IPS DF 6.9 (cell line): ENCODE measurements around the gene NEMP2.
"Not testable (repeated sequence)": the region's sequence is repeated elsewhere in the genome, so short reads cannot be mapped to it uniquely, and the experiment has no call there.

Source experiments
- DNase-seq: peaks from one replicate; pipeline ENCODE4 v3.0.0-alpha.2; 2013; ENCODE audit warnings: low read depth, low spot score
- H3K27ac ChIP-seq: one replicate; pipeline ENCODE4 v1.5.1; 2013; ENCODE audit warnings: low read length, control low read depth
- H3K27me3 ChIP-seq: 2 replicates; pipeline ENCODE4 v1.6.1; 2013; ENCODE audit warnings: mild to moderate bottlenecking, low read length; ENCODE audit not compliant: control insufficient read depth, insufficient read depth
- H3K36me3 ChIP-seq: 2 replicates; pipeline ENCODE4 v1.6.1; 2013; ENCODE audit warnings: low read length; ENCODE audit not compliant: control insufficient read depth, insufficient read depth
- H3K4me1 ChIP-seq: 2 replicates; pipeline ENCODE4 v1.6.1; 2013; ENCODE audit warnings: low read length; ENCODE audit not compliant: control insufficient read depth, insufficient read depth
- H3K4me3 ChIP-seq: 2 replicates; pipeline ENCODE4 v1.5.1; 2013; ENCODE audit warnings: mild to moderate bottlenecking, low read length
- H3K9me3 ChIP-seq: 2 replicates; pipeline ENCODE4 v1.6.1; 2013; ENCODE audit warnings: low read length, inconsistent platforms; ENCODE audit not compliant: control insufficient read depth, insufficient read depth
- WGBS: extraction: QIAGEN DNeasy Blood & Tissue Kit; methylation state at CpG from one replicate; pipeline ENCODE4 v1.1.7; 2013; ENCODE audit warnings: mixed read lengths, missing lambda C conversion rate; ENCODE audit not compliant: insufficient read length, insufficient coverage; 5-methylcytosine and 5-hydroxymethylcytosine counted together

The NEMP2 gene

DNA sequence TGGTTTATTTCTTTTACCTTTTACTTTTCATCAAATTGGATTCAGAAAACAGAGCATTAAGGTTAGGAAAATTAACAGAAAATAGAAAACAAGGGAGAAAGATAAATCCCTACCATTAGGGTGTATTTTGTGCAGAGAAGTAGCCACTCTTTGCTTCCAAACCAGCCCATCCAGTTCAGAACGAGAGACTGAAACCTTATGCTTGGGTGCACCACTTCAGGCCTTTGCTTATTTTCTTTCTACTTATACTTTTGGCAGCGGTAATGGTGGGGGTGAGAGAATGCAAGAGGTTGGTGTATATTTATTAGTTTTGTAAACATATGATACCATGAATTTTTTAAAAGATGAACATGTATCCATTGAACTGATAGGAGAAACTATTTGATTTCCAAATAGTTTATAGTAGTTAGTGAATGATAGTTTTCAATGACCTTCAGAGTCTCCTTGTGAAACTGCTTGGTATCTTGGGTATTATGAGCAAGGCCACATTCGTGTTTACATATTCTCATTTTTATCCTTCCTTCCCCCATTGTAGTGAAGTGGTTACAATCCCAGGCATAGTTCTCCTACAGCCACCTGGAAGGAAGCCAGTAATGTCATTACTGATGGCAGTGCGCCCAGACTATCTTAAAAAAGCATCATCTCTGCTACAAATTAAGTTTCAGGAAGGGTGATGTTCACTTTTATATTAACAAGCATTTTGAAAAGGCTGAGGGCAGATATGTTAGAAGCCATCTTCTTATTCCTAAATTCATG is 65.5 kb downstream of the NEMP2 start:
- H3K27me3 ChIP-seq = no peaks in the 10 kb centered on the region
- H3K4me3 ChIP-seq = no peak overlapping the region
- no peaks in the 10 kb centered on the region for H3K36me3 ChIP-seq
- WGBS = no CpG with 5 or more reads among the region's 4 CpGs
- DNase-seq = no peak
- no peak overlapping the region for H3K27ac ChIP-seq
- no peaks in the 10 kb centered on the region for H3K9me3 ChIP-seq
- H3K4me1 ChIP-seq = no peaks in the 10 kb centered on the region

GRCh38 chr2:190468354-190468753 is 66.2 kb downstream of the NEMP2 start:
- H3K36me3 ChIP-seq, H3K4me3 ChIP-seq, H3K27ac ChIP-seq, H3K27me3 ChIP-seq, H3K4me1 ChIP-seq, H3K9me3 ChIP-seq, DNase-seq: not testable (repeated sequence)
- whole genome bisulfite sequencing = no CpG with 5 or more reads among the region's 1 CpG

DNA sequence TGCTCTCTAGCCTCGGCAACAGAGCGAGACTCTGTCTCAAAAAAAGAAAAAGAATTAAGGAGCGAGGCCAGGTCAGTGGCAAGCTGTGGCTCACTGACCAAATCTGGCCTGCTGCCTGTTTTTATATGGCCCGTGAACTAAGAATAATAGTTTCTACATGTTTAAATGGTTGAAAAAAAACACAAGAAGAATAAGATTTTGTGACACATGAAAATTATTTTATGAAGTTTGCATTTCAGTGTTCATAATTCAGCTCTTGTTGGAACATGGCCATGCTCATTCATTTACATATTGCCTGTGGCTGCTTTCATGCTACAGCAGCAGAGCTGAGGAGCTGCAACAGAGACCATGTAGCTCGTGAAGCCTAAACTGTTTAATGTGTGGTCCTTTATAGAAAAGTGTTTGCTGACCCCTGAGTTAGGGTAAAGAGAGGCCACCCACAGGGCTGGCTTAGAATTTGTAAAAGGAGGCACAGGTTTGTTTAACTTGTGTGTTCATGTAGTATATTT is 66.9 kb downstream of the NEMP2 start:
- Histone ChIP-seq H3K36me3 (no peaks in the 10 kb centered on the region), H3K27ac (no peak overlapping the region), H3K4me3 (no peak overlapping the region), H3K9me3 (no peaks in the 10 kb centered on the region), H3K27me3 (no peaks in the 10 kb centered on the region), H3K4me1 (no peaks in the 10 kb centered on the region)
- no CpG with 5 or more reads among the region's 5 CpGs for WGBS
- DNase-seq = no peak

DNA sequence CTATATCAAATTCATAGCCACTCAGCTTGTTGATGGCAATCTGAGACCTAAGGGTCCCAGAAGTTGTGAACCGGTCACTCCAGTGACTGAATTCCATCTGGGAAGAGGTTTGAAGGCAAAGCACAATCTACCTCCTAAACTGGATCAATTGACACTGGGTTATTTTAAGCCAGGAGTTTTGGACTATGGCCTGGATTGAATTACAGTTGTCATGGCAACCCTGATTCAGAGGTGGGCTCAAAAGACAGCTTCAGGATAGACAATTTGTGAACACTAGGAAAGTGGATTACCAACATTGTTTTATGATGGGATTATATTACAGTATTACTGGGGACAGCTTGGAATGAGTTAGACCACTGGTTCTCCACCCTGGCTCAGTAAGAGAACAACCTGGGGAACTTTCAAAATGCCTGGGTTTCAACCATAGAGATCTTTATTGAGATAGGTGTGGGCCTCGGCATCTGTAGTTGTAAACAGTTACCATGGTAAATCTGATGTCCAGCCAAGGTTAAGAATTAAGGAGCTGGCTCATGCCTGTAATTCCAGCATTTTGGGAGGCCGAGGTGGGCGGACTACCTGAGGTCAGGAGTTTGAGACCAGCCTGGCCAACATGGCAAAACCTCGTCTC is 67.6 kb downstream of the NEMP2 start:
- WGBS = no CpG with 5 or more reads among the region's 5 CpGs
- H3K9me3 ChIP-seq = no peaks in the 10 kb centered on the region
- no peaks in the 10 kb centered on the region for H3K4me1 ChIP-seq
- no peak overlapping the region for H3K27ac ChIP-seq
- H3K36me3 ChIP-seq = no peaks in the 10 kb centered on the region
- H3K4me3 ChIP-seq = no peak overlapping the region
- no peaks in the 10 kb centered on the region for H3K27me3 ChIP-seq
- DNase-seq = no peak

DNA sequence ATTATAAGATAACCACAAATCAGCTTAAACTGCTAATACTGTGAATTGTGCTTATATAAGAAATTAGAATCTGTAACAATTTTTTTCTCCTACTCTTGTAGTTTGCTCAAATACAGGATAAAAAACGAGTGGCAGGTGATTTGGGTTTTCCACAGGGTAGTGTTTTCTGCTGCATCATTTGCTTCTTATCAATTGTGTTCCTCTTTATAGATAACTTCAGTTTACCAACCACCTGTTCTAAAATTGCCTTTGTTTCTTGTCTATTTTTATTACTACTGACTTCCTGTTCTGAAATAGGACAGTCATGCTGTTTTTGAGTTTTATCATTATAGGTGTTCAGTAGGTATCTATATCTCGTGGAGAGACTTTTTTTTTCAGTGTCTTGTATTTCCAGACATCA is 69.5 kb downstream of the NEMP2 start:
- no peaks in the 10 kb centered on the region for H3K4me1 ChIP-seq

GRCh38 chr2:190462611-190463010 is 71.9 kb downstream of the NEMP2 start:
- H3K9me3 ChIP-seq = no peaks in the 10 kb centered on the region
- H3K4me1 ChIP-seq = no peaks in the 10 kb centered on the region
- no peak overlapping the region for H3K27ac ChIP-seq
- no peak overlapping the region for H3K4me3 ChIP-seq
- H3K36me3 ChIP-seq = no peaks in the 10 kb centered on the region
- no peaks in the 10 kb centered on the region for H3K27me3 ChIP-seq
- no peak for DNase-seq
- WGBS = no CpG with 5 or more reads among the region's 1 CpG

More for the DNA sequence above, 69.5 kb downstream of the NEMP2 start:
- Histone ChIP-seq H3K9me3 (no peaks in the 10 kb centered on the region), H3K27me3 (no peaks in the 10 kb centered on the region), H3K4me3 (no peak overlapping the region), H3K36me3 (no peaks in the 10 kb centered on the region), H3K27ac (no peak overlapping the region)
- no CpG with 5 or more reads among the region's 2 CpGs for WGBS
- no peak for DNase-seq

- DNase-seq = no peak
- Histone ChIP-seq H3K4me1 (no peaks in the 10 kb centered on the region), H3K9me3 (no peaks in the 10 kb centered on the region), H3K4me3 (no peak overlapping the region), H3K36me3 (no peaks in the 10 kb centered on the region), H3K27me3 (no peaks in the 10 kb centered on the region), H3K27ac (no peak overlapping the region)
- no CpG with 5 or more reads among the region's 2 CpGs for WGBS
Observed at GRCh38 chr2:190462181-190462580, 72.3 kb downstream of the NEMP2 start.

DNA sequence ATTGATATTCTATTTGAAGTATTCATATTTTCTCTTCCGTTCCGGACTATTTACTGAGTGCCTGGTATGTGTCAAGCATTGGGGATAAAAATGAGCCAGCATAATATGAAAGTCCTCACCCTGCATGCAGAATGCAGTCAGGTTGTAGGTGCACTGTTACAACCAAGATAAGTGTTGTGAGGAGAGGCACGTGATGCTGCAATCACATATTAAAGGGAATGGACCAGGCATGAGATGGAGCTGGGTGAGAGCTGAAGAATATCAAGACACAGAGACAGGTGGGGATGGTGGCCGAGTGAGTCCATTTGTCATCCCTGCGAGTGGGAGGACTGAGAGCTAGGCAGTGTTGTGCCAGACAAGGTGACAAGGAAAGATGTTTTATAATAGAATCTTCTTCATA is 74.0 kb downstream of the NEMP2 start:
- H3K36me3 ChIP-seq = no peaks in the 10 kb centered on the region
- H3K27ac ChIP-seq = no peak overlapping the region
- no CpG with 5 or more reads among the region's 5 CpGs for WGBS
- no peaks in the 10 kb centered on the region for H3K4me1 ChIP-seq
- no peaks in the 10 kb centered on the region for H3K9me3 ChIP-seq
- H3K27me3 ChIP-seq = no peaks in the 10 kb centered on the region
- H3K4me3 ChIP-seq = no peak overlapping the region
- DNase-seq = no peak

- no CpG with 5 or more reads among the region's 1 CpG for WGBS
- no peaks in the 10 kb centered on the region for H3K36me3 ChIP-seq
Observed at GRCh38 chr2:190459881-190460280, 74.6 kb downstream of the NEMP2 start.

DNA sequence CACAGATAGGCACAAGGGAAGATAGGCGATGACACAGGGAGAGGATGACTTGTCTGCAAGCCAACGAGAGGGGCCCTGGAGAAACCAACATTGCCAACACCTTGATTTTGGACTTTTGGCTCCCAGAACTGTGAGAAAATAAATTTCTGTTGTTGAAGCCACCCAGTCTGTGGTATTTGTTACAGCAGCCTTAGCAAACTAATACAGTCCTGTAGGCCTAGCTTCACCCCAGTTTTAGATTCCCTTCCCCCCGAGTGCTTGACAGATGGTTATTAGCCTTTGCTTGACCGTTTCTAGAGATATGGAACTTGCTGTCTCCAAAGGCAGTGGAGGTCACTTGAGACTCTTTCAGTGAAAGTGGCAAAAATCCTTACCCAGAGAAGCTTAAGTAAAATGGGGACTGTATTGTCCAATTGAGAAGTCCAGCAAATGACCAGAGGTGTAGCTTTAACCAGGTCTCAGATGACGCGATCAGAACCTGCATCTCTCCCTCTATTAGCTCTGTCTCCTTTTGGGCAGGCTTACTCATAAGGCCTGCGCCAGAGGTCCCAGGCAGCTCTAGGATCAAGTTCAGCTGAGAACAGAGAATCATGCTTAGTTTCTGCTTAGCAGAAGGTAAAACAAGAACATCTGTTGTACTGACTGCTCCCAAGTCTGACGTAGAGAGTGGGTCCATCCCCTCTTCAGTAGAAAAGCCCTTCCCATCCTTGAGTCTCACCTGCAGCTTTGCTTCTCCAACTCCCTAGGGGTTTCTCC is 76.0 kb downstream of the NEMP2 start:
- Histone ChIP-seq H3K4me3 (no peak overlapping the region), H3K4me1 (no peaks in the 10 kb centered on the region), H3K27ac (no peak overlapping the region), H3K36me3 (no peaks in the 10 kb centered on the region), H3K27me3 (no peaks in the 10 kb centered on the region), H3K9me3 (no peaks in the 10 kb centered on the region)
- no peak for DNase-seq
- WGBS = no CpG with 5 or more reads among the region's 8 CpGs

More at GRCh38 chr2:190459881-190460280, 74.6 kb downstream of the NEMP2 start:
- no peak overlapping the region for H3K27ac ChIP-seq
- no peaks in the 10 kb centered on the region for H3K9me3 ChIP-seq
- no peaks in the 10 kb centered on the region for H3K4me1 ChIP-seq
- H3K4me3 ChIP-seq = no peak overlapping the region
- no peaks in the 10 kb centered on the region for H3K27me3 ChIP-seq
- DNase-seq = no peak
